Endothelial cell of umbilical vein (primary cell): ENCODE data around the gene TSPOAP1.

ENCODE experiments used
- EZH2 ChIP-seq: IDR thresholded peaks from 2 replicates; pipeline ENCODE4 v1.6.1; 2012; ENCODE audit warnings: borderline replicate concordance, low read depth, mild to moderate bottlenecking, moderate library complexity, low read length, inconsistent platforms; ENCODE audit not compliant: severe bottlenecking
- GATA2 ChIP-seq: IDR thresholded peaks from 2 replicates; pipeline ENCODE4 v1.7.0; 2011; ENCODE audit warnings: low read depth, mild to moderate bottlenecking, moderate library complexity, mixed read lengths, low read length; ENCODE audit not compliant: insufficient read length, insufficient read depth
- JUN ChIP-seq: IDR thresholded peaks from 2 replicates; pipeline ENCODE4 v1.6.1; 2011; ENCODE audit warnings: borderline replicate concordance, low read depth; ENCODE audit not compliant: insufficient read length, insufficient read depth
- POLR2A ChIP-seq: IDR thresholded peaks from 2 replicates; pipeline ENCODE4 v1.6.1; 2012; ENCODE audit warnings: low read depth, mild to moderate bottlenecking, control low read depth, low read length
- POLR2AphosphoS5 ChIP-seq: IDR thresholded peaks from 2 replicates; pipeline ENCODE4 v1.6.1; 2012; ENCODE audit warnings: low read depth, mild to moderate bottlenecking, control low read depth, low read length, moderate library complexity; ENCODE audit not compliant: insufficient read depth
- TF ChIP-seq, protein P1 (sequence below), 2 donors: IDR thresholded peaks; 1 replicate in 1 of 2; 2 replicates in 1 of 2; pipeline ENCODE4 v1.5.1; 2011; ENCODE audit warnings: low read length in 2 of 2, mild to moderate bottlenecking in 2 of 2, moderate library complexity in 2 of 2, control low read depth in 1 of 2, inconsistent platforms in 1 of 2, low read depth in 1 of 2; ENCODE audit not compliant: insufficient read depth in 1 of 2; ENCODE audit errors: extremely low read depth in 1 of 2

- no peak for TF ChIP-seq EZH2
- TF ChIP-seq, protein P1, sequence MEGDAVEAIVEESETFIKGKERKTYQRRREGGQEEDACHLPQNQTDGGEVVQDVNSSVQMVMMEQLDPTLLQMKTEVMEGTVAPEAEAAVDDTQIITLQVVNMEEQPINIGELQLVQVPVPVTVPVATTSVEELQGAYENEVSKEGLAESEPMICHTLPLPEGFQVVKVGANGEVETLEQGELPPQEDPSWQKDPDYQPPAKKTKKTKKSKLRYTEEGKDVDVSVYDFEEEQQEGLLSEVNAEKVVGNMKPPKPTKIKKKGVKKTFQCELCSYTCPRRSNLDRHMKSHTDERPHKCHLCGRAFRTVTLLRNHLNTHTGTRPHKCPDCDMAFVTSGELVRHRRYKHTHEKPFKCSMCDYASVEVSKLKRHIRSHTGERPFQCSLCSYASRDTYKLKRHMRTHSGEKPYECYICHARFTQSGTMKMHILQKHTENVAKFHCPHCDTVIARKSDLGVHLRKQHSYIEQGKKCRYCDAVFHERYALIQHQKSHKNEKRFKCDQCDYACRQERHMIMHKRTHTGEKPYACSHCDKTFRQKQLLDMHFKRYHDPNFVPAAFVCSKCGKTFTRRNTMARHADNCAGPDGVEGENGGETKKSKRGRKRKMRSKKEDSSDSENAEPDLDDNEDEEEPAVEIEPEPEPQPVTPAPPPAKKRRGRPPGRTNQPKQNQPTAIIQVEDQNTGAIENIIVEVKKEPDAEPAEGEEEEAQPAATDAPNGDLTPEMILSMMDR (IDR thresholded peaks at IDR 0.05; ENCODE audit: extremely low read depth in 1 of 2, insufficient read depth in 1 of 2, low read depth in 1 of 2, low read length in 2 of 2) = no peak
- no peak for TF ChIP-seq POLR2AphosphoS5
- TF ChIP-seq POLR2A = no peak
- no peak for TF ChIP-seq JUN
- no peak for TF ChIP-seq GATA2
These were observed 1.0 kb downstream of the TSPOAP1 start for GRCh38 chr17:58327363-58328194.
